ENCODE data around the gene TBCD.
"Not testable (repeated sequence)": the region's sequence is repeated elsewhere in the genome, so short reads cannot be mapped to it uniquely, and the experiment has no call there.

The TBCD gene

DNA sequence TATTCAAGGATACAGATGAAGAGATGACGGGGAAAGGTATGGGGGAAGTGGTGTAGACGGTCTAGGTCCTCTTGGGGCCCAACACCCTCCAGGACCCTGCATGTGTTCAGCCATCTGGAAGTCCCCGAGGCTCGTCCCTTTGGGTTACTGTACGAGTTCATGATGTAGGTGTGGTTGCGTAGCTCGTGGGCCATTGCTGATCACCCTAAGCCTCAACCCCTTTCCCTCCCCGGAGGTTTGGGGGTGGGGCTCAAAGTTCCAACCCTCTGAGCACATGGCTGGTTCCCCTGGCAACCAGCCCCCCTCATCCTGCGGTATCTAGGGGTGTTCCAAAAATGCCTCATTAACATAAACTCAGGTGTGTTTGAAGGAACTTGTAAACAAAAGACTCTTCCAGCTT, 228.8 kb downstream of the TBCD start:
- TF ChIP-seq, protein P1, sequence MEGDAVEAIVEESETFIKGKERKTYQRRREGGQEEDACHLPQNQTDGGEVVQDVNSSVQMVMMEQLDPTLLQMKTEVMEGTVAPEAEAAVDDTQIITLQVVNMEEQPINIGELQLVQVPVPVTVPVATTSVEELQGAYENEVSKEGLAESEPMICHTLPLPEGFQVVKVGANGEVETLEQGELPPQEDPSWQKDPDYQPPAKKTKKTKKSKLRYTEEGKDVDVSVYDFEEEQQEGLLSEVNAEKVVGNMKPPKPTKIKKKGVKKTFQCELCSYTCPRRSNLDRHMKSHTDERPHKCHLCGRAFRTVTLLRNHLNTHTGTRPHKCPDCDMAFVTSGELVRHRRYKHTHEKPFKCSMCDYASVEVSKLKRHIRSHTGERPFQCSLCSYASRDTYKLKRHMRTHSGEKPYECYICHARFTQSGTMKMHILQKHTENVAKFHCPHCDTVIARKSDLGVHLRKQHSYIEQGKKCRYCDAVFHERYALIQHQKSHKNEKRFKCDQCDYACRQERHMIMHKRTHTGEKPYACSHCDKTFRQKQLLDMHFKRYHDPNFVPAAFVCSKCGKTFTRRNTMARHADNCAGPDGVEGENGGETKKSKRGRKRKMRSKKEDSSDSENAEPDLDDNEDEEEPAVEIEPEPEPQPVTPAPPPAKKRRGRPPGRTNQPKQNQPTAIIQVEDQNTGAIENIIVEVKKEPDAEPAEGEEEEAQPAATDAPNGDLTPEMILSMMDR (IDR thresholded peaks at IDR 0.05; ENCODE audit: control insufficient read depth, extremely low read depth, insufficient read depth): no peak
- DNase-seq (ENCODE audit: low read depth): no peak
- no peak overlapping the region for H3K4me3 ChIP-seq (ENCODE audit: low read depth, low read length)

DNA sequence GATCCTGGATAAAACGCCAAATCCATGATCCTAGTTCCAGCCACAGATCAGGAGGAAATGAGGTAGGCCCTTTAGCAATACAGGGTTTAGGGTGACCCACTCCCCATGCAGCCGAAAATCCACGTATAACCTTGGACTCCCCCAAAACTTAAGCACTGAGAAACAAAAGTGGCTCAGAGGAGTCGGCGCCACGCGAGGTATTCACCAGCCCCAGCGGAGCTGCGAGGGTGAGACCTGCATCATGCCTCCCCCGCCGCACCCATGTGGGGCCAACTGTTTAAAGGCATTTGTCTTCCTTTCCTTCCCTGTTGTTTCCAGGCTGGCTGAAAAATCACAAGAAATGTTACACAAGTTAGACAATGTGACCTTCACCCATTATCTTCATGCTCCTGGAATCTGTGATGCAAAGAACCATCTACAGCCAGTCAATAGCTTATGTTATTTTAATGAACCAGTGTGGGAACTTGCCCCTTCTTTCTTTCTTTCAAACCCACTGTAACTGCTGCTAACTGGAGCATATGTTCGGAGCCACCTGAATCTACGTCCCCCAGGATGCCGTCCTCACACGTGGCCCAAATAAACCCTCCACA, 229.4 kb downstream of the TBCD start:
- TF ChIP-seq, protein P1 (IDR thresholded peaks at IDR 0.05; ENCODE audit: control insufficient read depth, extremely low read depth, insufficient read depth): no peak
- DNase-seq (ENCODE audit: low read depth): no peak
- no peak overlapping the region for H3K4me3 ChIP-seq (ENCODE audit: low read depth, low read length)

DNA sequence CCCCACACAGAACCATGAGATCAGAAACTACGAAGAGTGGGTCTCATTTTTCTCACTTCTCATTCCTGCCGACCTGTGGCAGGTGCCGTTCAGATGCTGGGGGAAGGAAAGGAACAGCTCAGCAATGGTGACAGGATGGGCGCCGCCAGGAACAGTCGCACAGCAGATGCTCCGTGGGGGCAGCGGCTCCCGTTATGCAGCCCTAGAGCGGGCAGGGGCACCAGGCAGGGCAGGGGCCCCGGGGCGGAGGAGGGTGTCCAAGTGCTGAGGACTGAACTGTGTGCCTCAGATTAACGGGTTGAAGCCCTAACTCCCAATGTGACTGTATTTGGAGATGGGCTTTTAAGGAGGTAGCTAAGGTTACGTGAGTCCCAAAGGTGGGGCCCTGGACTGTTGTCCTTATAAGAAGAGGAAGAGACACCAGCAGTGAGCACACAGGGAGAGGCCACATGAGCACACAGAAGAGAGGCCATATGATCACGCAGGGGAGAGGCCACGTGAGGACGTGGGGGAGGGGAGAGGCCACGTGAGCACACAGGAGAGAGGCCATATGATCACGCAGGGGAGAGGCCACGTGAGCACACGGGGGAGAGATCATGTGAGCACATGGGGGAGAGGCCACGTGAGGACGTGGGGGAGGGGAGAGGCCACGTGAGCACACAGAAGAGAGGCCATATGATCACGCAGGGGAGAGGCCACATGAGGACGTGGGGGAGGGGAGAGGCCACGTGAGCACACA, 231.8 kb downstream of the TBCD start:
- TF ChIP-seq, protein P1 (IDR thresholded peaks at IDR 0.05; ENCODE audit: control insufficient read depth, extremely low read depth, insufficient read depth): no peak
- DNase-seq (ENCODE audit: low read depth): no peak
- no peak overlapping the region for H3K4me3 ChIP-seq (ENCODE audit: low read depth, low read length)

DNA sequence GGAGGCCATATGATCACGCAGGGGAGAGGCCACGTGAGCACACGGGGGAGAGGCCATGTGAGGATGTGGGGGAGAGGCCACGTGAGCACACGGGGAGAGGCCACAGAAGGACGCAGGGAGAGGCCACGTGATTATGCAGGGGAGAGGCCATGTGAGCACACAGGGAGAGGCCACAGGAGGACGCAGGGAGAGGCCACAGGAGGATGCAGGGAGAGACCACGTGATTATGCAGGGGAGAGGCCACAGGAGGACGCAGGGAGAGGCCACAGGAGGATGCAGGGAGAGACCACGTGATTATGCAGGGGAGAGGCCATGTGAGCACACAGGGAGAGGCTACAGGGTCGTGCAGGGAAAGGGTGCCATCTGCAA, 232.4 kb downstream of the TBCD start:
- not testable (repeated sequence) for DNase-seq (ENCODE audit: low read depth); H3K4me3 ChIP-seq (ENCODE audit: low read depth, low read length)

DNA sequence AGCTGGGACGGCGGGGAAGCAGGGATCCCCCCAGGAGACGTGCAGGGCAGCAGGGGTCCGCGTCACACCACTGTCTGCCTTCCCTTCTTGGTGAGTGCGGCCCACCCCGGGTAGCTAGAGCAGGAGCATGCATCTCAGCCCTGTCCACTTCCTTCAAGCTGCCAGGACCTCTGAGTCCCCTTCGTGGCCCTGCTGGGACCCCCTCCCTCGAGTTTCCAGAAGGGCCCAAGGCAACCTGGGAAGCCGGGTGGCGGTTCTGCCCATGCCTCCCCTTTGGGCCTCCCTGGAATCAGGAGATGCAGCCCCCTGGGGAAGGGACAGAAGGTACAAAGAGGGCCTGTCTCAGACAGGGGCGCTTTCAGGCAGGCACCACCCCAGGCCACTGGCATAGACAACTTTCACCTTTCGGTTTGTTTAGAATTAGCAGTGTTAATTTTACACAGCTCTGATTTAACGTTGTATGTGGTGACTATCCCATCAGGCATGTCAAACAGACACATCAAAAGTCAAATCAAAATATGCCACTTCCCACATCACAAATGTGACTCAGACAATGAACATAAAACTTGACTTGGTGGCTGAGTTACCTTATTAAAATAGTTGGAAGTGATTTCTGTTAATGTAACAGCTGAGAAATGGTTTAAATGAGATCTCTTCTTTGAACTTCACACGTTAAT, 233.0 kb downstream of the TBCD start:
- DNase-seq (ENCODE audit: low read depth): no peak
- TF ChIP-seq, protein P1 (IDR thresholded peaks at IDR 0.05; ENCODE audit: control insufficient read depth, extremely low read depth, insufficient read depth): no peak
- no peak overlapping the region for H3K4me3 ChIP-seq (ENCODE audit: low read depth, low read length)

DNA sequence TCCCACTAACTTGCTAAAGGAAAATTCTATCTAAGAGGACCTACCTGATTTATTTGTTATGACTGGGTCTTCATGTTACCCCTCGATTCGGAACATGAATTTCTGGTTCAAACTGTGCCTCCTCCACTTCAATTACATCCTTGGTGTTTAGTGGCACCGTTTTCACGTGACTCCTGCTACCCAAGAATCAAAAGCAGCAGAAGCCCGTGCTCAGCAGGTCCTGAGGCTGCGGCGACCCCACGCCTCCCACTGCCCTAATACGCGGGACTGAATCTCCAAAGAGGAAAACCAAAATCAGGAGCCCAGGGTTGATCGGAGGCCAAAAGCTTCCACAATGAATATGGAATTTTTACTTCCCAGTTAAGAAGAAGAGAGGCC, 233.6 kb downstream of the TBCD start:
- DNase-seq (ENCODE audit: low read depth): no peak
- TF ChIP-seq, protein P1 (IDR thresholded peaks at IDR 0.05; ENCODE audit: control insufficient read depth, extremely low read depth, insufficient read depth): no peak
- H3K4me3 ChIP-seq (ENCODE audit: low read depth, low read length): no peak overlapping the region

DNA sequence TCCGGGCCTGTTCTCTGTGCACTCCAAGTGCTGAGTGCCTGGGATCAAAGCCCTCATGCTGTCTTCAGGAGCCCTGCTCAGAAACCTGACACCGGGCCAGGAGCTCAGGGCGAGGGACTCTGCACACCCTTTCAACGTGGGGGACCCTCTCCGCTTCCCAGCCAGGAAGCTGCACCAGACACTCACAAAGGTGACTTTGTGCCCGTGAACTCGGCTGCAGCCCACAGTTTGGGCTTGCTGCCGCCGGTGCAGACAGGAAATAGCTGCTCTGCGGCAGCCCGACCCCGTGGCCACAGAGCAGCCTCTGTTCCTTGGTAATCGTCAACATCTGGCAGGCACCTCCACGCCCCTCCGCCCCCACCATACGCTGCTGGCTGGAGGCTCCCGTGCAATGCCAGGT, 234.1 kb downstream of the TBCD start:
- no peak overlapping the region for H3K4me3 ChIP-seq (ENCODE audit: low read depth, low read length)
- TF ChIP-seq, protein P1 (IDR thresholded peaks at IDR 0.05; ENCODE audit: control insufficient read depth, extremely low read depth, insufficient read depth): no peak
- DNase-seq (ENCODE audit: low read depth): no peak

DNA sequence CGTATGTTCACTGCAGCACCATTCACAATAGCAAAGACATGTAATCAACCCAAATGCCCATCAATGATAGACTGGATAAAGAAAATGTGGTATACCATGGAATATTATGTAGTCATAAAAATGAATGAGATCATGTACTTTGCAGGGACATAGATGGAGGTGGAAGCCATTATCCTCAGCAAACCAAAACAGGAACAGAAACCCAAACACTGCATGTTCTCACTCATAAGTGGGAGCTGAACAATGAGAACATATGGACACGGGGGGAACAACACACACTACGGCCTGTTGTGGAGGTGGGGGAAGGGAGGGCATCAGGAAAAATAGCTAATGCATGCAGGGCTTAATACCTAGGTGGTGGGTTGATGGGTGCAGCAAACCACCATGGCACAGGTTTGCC, 237.2 kb downstream of the TBCD start:
- not testable (repeated sequence) for DNase-seq (ENCODE audit: low read depth); H3K4me3 ChIP-seq (ENCODE audit: low read depth, low read length)

All from LNCaP clone FGC (cell line).